NCI-H2107 (cell line): ENCODE measurements around the gene SCART1.
"Not testable (repeated sequence)": the region's sequence is repeated elsewhere in the genome, so short reads cannot be mapped to it uniquely, and the experiment has no call there.

Source experiments
- DNase-seq: peaks from one replicate; lab custom pipeline; 2025; lab: John Stamatoyannopoulos, UW

Gene SCART1

DNA sequence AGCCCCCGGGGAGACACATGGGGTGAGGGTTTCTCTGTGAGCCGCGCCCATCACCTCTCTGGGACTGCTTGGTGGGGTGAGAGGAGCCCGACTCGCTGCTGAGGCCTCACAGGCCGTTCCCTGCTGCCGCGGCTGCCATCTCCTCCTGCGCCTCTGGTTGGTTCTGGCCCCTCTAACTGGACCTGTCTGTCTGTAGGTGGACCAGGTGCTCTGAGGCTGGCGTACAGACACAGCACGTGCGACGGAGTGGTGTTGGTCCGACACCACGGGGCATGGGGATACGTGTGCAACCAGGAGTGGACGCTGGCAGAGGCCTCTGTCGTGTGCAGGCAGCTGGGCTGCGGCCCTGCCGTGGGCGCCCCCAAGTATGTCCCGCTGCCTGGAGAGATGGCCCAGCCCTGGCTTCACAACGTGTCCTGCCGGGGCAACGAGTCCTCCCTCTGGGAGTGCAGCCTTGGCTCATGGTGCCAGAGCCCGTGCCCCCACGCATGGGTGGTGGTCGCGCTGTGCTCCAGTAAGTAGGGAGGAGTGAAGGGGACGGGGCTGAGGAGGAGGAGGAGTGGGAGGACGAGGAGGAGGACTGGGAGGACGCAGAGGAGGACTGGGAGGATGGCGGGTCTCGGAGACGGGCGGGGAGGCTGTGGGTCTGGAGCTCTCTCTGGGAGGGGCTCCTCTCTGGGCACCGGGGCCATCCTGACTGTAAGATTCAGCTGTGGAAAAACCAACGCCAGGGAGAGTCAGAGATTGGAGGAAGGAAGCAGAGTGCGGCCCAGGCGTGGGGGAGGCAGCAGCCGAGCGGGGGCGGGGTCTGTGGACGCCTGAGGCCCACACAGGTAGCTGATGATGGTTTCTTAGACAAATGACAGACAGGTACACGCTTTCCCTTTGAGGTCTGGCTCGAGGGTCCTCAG lies 2.6 kb downstream of the SCART1 start:
- no peak for DNase-seq

DNA sequence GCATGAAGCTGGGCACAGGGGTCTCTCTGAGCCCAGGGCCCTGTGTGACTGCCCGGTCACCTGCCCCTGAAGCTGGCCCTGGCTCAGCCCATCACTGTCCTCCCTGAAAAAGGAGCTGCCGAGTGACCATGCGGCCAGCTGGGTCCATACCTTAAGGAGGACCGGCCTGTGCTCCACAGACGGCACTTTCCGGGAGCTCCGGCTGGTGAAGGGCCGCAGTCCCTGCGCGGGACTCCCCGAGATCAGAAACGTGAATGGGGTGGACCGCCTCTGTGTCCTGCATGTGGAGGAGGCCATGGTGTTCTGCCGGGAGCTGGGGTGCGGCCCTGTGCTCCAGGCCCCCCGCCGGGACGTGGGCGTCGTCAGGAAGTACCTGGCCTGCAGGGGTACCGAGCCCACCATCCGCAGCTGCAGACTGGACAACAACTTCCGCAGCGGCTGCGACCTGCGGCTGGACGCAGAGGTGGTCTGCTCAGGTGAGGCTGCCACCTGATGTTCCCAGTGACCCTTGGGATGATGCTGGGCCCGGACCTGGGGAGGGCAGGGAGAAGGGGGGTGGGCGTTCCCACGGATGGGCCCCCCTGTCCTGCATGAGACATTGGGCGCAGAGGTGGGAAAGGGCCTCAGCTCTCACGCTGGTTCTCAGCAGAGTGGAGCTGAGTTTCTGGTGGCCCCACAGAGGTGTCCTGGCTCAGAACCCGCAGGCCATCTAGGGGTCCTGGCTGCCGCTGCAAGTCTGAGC lies 3.5 kb downstream of the SCART1 start:
- no peak for DNase-seq

- DNase-seq = no peak
Observed at GRCh38 chr10:133458021-133458709, 4.4 kb downstream of the SCART1 start.

- DNase-seq = no peak
Observed at GRCh38 chr10:133458710-133459453, 5.1 kb downstream of the SCART1 start.

- DNase-seq = no peak
Observed at GRCh38 chr10:133459454-133460207, 5.9 kb downstream of the SCART1 start.

DNA sequence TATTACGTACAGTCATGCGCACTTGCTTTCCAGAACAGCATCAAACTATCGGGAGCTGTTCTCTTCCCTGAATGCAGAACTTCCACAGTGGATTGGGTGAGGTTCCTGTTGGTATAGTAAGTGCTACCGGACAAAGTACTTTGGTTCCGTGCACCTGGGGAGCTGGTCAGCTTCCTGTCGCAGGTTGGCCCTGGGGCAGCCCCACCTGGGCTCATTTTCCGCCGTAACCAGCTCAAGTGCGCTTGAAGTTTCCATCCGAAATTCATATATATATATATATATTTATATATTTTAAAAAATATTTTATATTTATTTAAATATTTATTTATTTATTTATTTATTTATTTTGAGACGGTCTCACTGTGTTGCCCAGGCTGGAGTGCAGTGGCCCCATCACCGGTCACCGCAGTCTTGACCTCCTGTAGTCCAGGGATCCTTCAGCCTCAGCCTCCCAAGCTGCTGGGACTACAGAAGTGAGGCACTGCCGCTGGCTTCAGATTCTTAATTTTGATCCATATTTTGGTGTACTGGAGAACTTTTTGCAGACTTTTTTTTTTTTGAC lies 6.5 kb downstream of the SCART1 start:
- no peak for DNase-seq

DNA sequence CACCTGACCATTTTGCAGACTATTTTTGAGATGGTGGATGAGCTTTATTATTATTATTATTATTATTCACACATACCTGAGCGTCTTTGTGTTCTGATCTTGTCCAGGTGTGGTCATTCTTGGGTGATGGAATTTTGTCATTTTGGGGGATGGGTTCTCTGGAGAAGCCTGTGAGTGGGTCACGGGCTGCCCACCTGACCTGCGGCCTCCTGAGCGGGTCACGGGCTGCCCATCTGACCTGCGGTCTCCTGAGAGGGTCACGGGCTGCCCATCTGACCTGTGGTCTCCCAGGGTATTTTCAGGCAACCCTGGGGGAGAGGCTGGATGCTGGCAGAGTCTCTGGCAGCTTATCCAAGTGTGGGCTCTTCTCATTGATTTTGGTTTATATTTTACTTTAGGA lies 7.3 kb downstream of the SCART1 start:
- no peak for DNase-seq

GRCh38 chr10:133461841-133462240 lies 8.1 kb downstream of the SCART1 start:
- DNase-seq = no peak

GRCh38 chr10:133462512-133463305 lies 9.0 kb downstream of the SCART1 start:
- DNase-seq = no peak

- no peak for DNase-seq
Observed at GRCh38 chr10:133464582-133465031, 10.9 kb downstream of the SCART1 start.

DNA sequence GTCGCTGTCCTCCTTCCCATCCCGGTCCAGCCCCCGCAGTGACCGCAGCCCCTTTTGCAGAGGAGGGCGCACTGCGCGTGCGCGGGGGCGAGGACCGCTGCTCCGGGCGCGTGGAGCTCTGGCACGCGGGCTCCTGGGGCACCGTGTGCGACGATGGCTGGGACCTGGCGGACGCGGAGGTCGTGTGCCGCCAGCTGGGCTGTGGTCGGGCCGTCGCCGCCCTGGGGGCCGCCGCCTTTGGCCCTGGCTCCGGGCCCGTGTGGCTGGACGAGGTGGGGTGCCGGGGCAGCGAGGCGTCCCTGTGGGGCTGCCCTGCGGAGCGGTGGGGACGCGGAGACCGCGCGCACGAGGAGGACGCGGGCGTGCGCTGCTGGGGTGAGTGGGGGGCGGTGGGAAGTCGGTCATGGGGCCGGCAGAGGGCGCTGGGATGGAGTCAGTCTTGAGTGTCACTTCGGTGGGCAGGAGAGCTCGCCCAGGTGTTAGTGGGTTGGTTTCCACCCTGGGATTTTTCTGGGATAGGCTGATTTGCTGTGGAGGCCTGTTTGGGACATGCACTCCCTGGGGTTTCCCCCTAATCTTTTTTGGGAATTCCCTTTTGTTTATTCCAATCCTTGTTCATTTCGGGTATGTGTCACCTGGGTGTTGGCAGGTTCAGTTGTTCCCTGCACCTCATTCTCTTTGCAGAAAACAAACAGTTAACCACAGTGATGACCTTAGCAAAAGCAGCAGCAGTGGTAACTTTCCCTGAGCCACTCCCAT lies 11.6 kb downstream of the SCART1 start:
- no peak for DNase-seq

DNA sequence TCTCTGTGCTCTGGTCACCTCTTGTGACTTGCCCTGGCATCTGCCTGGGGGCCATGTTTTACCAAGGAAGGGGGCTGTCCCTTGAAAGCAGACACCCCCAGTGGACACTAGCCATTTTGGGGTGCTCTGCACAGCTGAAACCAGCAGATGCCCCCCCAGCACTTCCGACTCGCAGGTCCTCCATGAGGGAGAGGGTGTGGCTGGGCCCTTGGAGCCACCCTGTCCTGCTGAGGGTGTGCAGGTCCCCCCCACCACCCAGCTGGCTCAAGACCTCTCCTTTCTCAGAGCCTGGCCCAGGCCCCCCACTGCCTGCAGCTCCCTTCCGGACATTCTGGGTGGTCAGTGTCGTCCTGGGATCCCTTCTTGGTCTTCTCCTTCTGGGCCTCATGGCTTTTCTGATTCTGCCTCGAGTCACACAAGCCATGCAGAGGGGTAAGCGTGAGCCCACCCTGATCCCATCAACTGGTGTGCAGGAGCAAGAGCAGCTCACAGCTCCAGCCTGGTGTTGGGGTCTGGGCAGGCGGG lies 12.3 kb downstream of the SCART1 start:
- DNase-seq = no peak

DNA sequence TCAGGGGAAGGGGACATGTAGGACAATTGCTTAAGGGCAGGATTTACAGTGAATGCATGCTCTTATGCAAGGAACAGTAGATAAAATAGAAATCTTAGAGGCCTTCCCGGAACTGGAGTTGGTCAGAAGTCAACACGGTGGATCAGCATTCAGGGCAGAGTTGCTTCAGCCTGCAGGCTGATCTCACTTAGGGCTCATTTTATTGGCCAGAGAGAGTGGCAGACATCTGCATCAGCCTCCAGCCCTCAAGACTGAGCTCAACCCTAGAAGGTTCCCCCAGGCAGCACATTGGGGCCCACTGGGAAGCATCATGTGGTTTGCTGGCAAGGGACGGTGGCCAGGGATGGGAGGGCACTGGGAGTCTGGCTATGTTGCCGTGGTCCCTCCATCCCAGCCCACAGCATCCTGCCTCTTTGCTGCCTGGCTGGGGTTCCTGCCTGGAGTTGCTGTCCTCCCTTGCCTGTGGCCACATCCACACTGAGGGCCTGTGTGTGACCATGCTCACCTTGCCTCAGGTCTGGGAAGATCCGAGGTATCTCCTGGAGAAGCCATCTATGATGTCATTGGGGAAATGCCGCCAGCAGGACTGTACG lies 13.0 kb downstream of the SCART1 start:
- DNase-seq = no peak

- DNase-seq = no peak
Observed at GRCh38 chr10:133467286-133467911, 13.7 kb downstream of the SCART1 start.

DNA sequence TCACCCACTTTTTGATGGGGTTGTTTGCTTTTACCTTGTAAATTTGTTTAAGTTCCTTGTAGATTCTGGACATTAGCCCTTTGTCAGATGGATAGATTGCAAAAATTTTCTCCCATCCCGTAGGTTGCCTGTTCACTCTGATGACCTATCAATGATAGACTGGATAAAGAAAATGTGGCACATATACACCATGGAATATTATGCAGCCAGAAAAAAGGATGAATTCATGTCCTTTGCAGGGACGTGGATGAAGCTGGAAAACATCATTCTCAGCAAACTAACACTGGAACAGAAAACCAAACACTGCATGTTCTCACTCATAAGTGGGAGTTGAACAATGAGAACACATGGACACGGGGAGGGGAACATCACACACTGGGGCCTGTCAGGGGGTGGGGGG lies 15.5 kb downstream of the SCART1 start:
- not testable (repeated sequence) for DNase-seq

DNA sequence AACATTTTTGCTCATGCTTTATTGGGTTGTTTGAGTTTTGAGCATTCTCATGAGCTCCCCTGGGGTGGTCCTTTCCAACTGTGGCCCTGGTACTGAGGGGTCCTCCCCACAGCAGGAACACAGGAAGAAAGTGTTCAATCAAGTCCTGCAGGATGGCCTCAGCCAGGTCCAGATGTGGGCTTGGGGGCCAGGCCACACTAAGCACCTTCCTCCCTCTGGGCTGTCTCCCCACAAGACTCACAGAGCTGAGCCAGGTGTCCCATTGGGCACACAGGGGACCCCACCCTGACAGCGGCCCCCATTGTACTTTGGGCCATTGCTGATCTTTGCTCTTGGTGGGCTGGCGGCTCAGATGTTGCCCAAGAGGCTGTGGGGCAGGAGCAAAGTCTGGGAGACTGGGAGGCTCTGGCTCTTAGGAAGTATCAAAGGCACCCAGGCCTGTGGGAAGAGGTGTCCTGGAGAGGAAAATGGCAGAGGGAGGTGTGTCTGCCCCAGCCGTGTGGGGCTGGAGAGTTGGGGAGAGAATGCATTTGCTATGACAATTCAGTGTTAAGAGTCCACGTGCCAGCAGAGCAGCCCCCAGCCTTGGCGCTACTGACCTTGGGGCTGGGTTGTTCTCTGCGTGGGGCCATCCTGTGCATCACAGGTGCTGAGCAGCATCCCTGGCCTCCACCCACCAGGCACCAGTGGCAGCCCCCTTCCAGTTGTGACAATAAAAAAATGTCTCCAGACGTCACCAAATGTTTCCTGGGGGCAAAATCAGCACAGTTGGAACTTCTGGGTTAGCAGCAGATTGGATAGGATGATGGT lies 17.8 kb downstream of the SCART1 start:
- DNase-seq = no peak

GRCh38 chr10:133473270-133473669 lies 19.5 kb downstream of the SCART1 start:
- no peak for DNase-seq
